ENCODE data around the gene MACROD2. TPM values are rescaled to one million over a fixed set of nuclear protein-coding genes. Genes with fewer than 3 reads are reported as not detected.

The MACROD2 gene
- total and polyA plus RNA-seq, 2 of the 4 experiments (the other 2 are of a cell fraction): not detected

DNA sequence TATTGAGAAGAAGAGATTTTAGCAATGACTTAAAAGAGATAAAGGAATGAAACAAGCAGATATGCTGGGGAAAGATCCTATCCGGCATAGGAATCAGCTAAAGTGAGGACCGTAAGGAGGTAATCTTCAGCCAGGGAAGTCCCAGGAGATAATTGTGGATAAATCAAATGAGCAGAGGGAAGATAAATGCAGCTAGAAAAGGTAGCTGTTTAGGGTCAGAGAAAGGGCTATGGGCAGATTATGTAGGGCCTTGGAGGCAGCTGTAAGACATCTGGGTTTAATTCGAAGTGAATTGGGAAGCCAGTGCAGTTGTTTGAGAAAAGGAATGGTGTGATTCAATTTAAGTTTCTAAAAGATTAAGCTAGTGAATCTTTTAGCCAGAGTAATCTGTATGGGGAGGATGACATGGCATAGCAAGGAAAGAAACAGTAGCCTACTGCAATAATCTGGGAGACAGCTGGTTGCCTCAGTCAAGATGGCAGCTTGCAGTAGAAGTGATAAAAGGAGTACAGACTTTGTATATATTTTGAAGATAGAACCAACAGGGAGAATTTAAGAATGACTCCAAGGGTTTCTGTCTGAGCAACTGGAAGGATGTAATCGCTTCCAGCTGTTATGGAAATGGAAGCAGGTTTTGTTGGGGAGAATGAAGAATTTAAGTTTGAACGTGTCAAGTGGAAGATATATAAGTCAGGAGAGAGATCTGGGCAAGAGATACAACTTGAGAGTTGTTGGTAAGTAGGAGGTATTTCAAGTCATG is 894.4 kb downstream of the MACROD2 start:
- dilution Hi-C loops (cut with HindIII; ENCODE audit: low sequenced_read_pairs, unreplicated experiment) (no loop called here), intact Hi-C loops (cut with micrococcal nuclease) (no loop called here), in situ Hi-C loops (cut with MboI; ENCODE audit: low sequenced_read_pairs) (no loop called here)
- Histone ChIP-seq H2BK20ac (ENCODE audit: low read depth, low read length) (no peak overlapping the region), H3K36me3 (ENCODE audit: control insufficient read depth, insufficient read depth, low read length) (no peaks in the 10 kb centered on the region), H3K9me1 (ENCODE audit: insufficient read depth, low read length) (no peaks in the 10 kb centered on the region), H3K4me1 (ENCODE audit: control insufficient read depth, insufficient read depth, low read length) (no peaks in the 10 kb centered on the region), H3K9ac (ENCODE audit: low read depth, low read length) (no peak overlapping the region), H4K91ac (ENCODE audit: insufficient read depth, low read depth, low read length) (no peak overlapping the region), H2AK5ac (ENCODE audit: low read depth, low read length) (no peak overlapping the region), H3K9me3 (ENCODE audit: control insufficient read depth, insufficient read depth, low read length) (peaks cover 6% of the 10 kb centered on the region; the same call in 1 of the 2 replicates), H3K27ac (ENCODE audit: insufficient read depth, low read length) (no peak overlapping the region), H2BK15ac (ENCODE audit: low read depth, low read length) (no peak overlapping the region), H3K14ac (replicated peaks; ENCODE audit: low read depth, low read length) (no peak overlapping the region), H2BK120ac (ENCODE audit: low read depth, low read length) (no peak overlapping the region), H3K18ac (ENCODE audit: low read depth, low read length) (no peak overlapping the region), H4K5ac (ENCODE audit: low read depth, low read length) (no peak overlapping the region), H2AFZ (replicated peaks; ENCODE audit: low read length, poor library complexity) (no peak overlapping the region), H3K23ac (ENCODE audit: low read depth, low read length) (no peak overlapping the region), H3K4me3 (ENCODE audit: insufficient read depth, low read depth, low read length) (no peak overlapping the region), H4K8ac (ENCODE audit: low read depth in 2 of 2, low read length in 2 of 2) (no peak overlapping the region), H3K79me1 (ENCODE audit: low read depth in 1 of 2, low read length in 2 of 2) (no peaks in the 10 kb centered on the region), H2BK5ac (ENCODE audit: low read depth, low read length, poor library complexity, severe bottlenecking) (no peak overlapping the region), H3K27me3 (ENCODE audit: control insufficient read depth, insufficient read depth, low read length) (no peaks in the 10 kb centered on the region), H3K4me2 (ENCODE audit: low read depth, low read length) (no peak overlapping the region), H3K56ac (ENCODE audit: extremely low read depth, insufficient read depth, low read length) (no peak overlapping the region), H2AK9ac (replicated peaks; ENCODE audit: low read depth, low read length, poor library complexity) (no peak overlapping the region), H3K4ac (ENCODE audit: low read depth, low read length) (no peak overlapping the region), H4K20me1 (ENCODE audit: insufficient read depth, low read length) (no peaks in the 10 kb centered on the region)
- ChIA-PET POLR2A (ENCODE audit: unreplicated experiment) (no interaction called here), CTCF (no interaction called here)
- no peak for DNase-seq
- BruUV-seq (replicated peaks): no TSS peak
- no peak for ATAC-seq (ENCODE audit: low read depth)
- WGBS, 2 experiments (ENCODE audit: extremely low coverage in 2 of 2, insufficient read length in 1 of 2): 70 to 100% methylated on average over 1 to 5 of the region's 5 CpGs
- no peak for TF ChIP-seq CHD1 (IDR thresholded peaks at IDR 0.05; ENCODE audit: low read depth, low read length)
- no peak for TF ChIP-seq RFX5 (IDR thresholded peaks at IDR 0.05; ENCODE audit: low read depth, low read length)
- no peak for TF ChIP-seq SMC3 (IDR thresholded peaks at IDR 0.05; ENCODE audit: low read depth, low read length)
- TF ChIP-seq MAFK (IDR thresholded peaks at IDR 0.05; ENCODE audit: low read depth, low read length): no peak
- TF ChIP-seq NFE2L2 (IDR thresholded peaks at IDR 0.05; ENCODE audit: low read depth, low read length): no peak
- no peak for TF ChIP-seq BHLHE40 (IDR thresholded peaks at IDR 0.05; ENCODE audit: low read depth, low read length)
- TF ChIP-seq POLR2A (IDR thresholded peaks at IDR 0.05; ENCODE audit: low read depth, low read length): no peak
- TF ChIP-seq MXI1 (IDR thresholded peaks at IDR 0.05; ENCODE audit: borderline replicate concordance, low read depth, low read length): no peak
- TF ChIP-seq, protein P1, sequence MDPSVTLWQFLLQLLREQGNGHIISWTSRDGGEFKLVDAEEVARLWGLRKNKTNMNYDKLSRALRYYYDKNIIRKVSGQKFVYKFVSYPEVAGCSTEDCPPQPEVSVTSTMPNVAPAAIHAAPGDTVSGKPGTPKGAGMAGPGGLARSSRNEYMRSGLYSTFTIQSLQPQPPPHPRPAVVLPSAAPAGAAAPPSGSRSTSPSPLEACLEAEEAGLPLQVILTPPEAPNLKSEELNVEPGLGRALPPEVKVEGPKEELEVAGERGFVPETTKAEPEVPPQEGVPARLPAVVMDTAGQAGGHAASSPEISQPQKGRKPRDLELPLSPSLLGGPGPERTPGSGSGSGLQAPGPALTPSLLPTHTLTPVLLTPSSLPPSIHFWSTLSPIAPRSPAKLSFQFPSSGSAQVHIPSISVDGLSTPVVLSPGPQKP (IDR thresholded peaks at IDR 0.05; ENCODE audit: borderline replicate concordance, low read depth, low read length): no peak
- no peak for TF ChIP-seq RAD21 (IDR thresholded peaks at IDR 0.05; ENCODE audit: low read length)
- TF ChIP-seq, protein P2, sequence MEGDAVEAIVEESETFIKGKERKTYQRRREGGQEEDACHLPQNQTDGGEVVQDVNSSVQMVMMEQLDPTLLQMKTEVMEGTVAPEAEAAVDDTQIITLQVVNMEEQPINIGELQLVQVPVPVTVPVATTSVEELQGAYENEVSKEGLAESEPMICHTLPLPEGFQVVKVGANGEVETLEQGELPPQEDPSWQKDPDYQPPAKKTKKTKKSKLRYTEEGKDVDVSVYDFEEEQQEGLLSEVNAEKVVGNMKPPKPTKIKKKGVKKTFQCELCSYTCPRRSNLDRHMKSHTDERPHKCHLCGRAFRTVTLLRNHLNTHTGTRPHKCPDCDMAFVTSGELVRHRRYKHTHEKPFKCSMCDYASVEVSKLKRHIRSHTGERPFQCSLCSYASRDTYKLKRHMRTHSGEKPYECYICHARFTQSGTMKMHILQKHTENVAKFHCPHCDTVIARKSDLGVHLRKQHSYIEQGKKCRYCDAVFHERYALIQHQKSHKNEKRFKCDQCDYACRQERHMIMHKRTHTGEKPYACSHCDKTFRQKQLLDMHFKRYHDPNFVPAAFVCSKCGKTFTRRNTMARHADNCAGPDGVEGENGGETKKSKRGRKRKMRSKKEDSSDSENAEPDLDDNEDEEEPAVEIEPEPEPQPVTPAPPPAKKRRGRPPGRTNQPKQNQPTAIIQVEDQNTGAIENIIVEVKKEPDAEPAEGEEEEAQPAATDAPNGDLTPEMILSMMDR (conservative IDR thresholded peaks at IDR 0.05; ENCODE audit: low read depth, low read length): no peak
- TF ChIP-seq FOS (IDR thresholded peaks at IDR 0.05; ENCODE audit: low read depth, low read length): no peak
- TF ChIP-seq, protein P3, sequence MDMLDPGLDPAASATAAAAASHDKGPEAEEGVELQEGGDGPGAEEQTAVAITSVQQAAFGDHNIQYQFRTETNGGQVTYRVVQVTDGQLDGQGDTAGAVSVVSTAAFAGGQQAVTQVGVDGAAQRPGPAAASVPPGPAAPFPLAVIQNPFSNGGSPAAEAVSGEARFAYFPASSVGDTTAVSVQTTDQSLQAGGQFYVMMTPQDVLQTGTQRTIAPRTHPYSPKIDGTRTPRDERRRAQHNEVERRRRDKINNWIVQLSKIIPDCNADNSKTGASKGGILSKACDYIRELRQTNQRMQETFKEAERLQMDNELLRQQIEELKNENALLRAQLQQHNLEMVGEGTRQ (IDR thresholded peaks at IDR 0.05; ENCODE audit: low read depth, low read length): no peak
- TF ChIP-seq RCOR1 (IDR thresholded peaks at IDR 0.05; ENCODE audit: insufficient replicate concordance, low read length): no peak
- TF ChIP-seq MAZ (IDR thresholded peaks at IDR 0.05; ENCODE audit: borderline replicate concordance, low read depth, low read length): no peak

Data from IMR-90 (cell line).